KMS-11 (cell line): ENCODE measurements around the gene AQP11.

Experiments used
- H2AFZ ChIP-seq: fragments of 200-600 bp; sonication (generic); 2 replicates; pipeline ENCODE4 v1.6.1; 2016; ENCODE audit warnings: antibody characterized with exemption, mixed run types, low read depth
- H3K27ac ChIP-seq: fragments of 200-600 bp; sonication (generic); 2 replicates; pipeline ENCODE4 v1.6.1; 2016; ENCODE audit warnings: mild to moderate bottlenecking, mixed run types
- H3K27me3 ChIP-seq: fragments of 200-600 bp; sonication (generic); 2 replicates; pipeline ENCODE4 v1.6.1; 2017; ENCODE audit warnings: mild to moderate bottlenecking, low read depth, mixed run types, moderate library complexity; ENCODE audit not compliant: insufficient read depth
- H3K36me3 ChIP-seq: fragments of 200-600 bp; sonication (generic); 2 replicates; pipeline ENCODE4 v1.6.1; 2017; ENCODE audit warnings: mild to moderate bottlenecking, mixed run types; ENCODE audit not compliant: insufficient read depth
- H3K4me1 ChIP-seq: fragments of 200-600 bp; sonication (generic); 2 replicates; pipeline ENCODE4 v1.6.1; 2016; ENCODE audit warnings: mild to moderate bottlenecking, low read depth, mixed run types; ENCODE audit not compliant: poor library complexity, severe bottlenecking
- H3K4me2 ChIP-seq: fragments of 200-600 bp; sonication (generic); 2 replicates; pipeline ENCODE4 v1.7.0; 2016; ENCODE audit warnings: mild to moderate bottlenecking, mixed run types
- H3K4me3 ChIP-seq: fragments of 200-600 bp; sonication (generic); IDR thresholded peaks from 2 replicates; pipeline ENCODE4 v1.6.1; 2017; ENCODE audit warnings: low read depth, low read length, mixed read lengths; ENCODE audit not compliant: insufficient read depth
- H3K79me2 ChIP-seq: fragments of 200-600 bp; sonication (generic); 2 replicates; pipeline ENCODE4 v1.6.1; 2016; ENCODE audit warnings: low read depth, mixed run types; ENCODE audit not compliant: insufficient read depth
- H3K9ac ChIP-seq: fragments of 200-600 bp; sonication (generic); 2 replicates; pipeline ENCODE4 v1.6.1; 2016; ENCODE audit warnings: mild to moderate bottlenecking, mixed run types
- H4K20me1 ChIP-seq: fragments of 200-600 bp; sonication (generic); 2 replicates; pipeline ENCODE4 v1.6.1; 2016; ENCODE audit warnings: mild to moderate bottlenecking, mixed run types; ENCODE audit not compliant: insufficient read depth
- TF ChIP-seq, protein P1 (sequence below): fragments of 200-600 bp; sonication (generic); conservative IDR thresholded peaks from 2 replicates; pipeline ENCODE4 v1.6.1; 2017; ENCODE audit warnings: low read depth, mild to moderate bottlenecking, antibody characterized with exemption, low read length, moderate library complexity, mixed read lengths

AQP11 gene

DNA sequence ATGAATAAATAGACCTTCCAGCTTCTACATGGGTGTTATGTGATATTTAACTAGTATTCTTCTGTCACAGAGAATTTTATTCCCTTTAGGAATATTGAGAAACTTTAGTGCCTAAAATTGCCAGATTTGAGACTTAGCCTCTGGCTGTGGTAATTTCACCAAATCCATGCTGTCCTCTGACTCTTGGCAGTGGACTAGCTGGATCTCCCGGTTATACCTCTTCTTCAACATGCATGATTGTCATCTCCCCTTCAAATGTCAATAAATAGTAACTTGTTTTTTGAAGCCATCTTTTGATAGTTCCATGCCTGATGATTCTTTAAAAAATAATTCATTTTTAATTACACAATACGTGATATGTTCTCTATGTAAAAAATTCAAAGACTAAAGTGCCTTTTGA lies 8.4 kb downstream of the AQP11 start:
- no peaks in the 10 kb centered on the region for H3K4me1 ChIP-seq
- no peak overlapping the region for H3K4me2 ChIP-seq
- no peak overlapping the region for H3K27ac ChIP-seq
- no peaks in the 10 kb centered on the region for H3K36me3 ChIP-seq
- no peak overlapping the region for H2AFZ ChIP-seq
- TF ChIP-seq, protein P1, sequence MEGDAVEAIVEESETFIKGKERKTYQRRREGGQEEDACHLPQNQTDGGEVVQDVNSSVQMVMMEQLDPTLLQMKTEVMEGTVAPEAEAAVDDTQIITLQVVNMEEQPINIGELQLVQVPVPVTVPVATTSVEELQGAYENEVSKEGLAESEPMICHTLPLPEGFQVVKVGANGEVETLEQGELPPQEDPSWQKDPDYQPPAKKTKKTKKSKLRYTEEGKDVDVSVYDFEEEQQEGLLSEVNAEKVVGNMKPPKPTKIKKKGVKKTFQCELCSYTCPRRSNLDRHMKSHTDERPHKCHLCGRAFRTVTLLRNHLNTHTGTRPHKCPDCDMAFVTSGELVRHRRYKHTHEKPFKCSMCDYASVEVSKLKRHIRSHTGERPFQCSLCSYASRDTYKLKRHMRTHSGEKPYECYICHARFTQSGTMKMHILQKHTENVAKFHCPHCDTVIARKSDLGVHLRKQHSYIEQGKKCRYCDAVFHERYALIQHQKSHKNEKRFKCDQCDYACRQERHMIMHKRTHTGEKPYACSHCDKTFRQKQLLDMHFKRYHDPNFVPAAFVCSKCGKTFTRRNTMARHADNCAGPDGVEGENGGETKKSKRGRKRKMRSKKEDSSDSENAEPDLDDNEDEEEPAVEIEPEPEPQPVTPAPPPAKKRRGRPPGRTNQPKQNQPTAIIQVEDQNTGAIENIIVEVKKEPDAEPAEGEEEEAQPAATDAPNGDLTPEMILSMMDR = no peak
- no peaks in the 10 kb centered on the region for H4K20me1 ChIP-seq
- no peak overlapping the region for H3K4me3 ChIP-seq
- no peaks in the 10 kb centered on the region for H3K27me3 ChIP-seq
- H3K79me2 ChIP-seq = no peaks in the 10 kb centered on the region
- H3K9ac ChIP-seq = no peak overlapping the region

DNA sequence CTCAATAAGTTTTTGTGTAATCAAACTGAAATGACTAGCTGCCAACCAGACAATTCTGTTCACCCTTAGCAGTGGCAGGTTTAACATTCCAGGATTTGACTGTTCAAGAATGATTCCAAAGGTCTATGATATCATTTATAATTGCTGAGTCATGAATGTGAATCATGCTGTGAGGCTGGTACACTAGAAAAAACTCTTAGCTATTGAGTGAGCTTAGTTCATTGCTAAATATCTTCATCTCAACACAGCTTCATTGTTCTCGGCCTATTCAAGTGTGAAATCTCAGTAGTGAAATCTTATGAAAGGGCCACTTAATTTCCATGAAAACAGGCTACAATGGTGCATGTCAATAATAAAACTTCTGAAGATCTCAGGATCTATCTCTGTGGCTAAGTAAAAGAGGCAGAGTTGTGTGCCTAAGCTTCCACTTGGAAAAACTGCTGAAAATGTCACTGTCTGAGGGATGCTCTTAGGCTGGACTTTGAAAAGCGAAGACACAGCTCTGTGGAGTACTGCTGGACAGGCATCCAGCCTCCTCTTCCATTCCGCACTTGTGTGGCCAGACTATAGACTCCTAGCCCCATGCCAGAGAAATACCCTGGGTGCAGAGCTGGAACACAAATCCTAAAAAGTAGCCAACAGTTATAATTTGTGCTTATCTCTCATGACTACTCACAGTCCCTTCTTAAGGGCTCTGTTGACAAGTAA lies 12.8 kb downstream of the AQP11 start:
- Histone ChIP-seq H3K27ac (no peak overlapping the region), H3K36me3 (no peaks in the 10 kb centered on the region), H3K4me2 (no peak overlapping the region), H3K79me2 (no peaks in the 10 kb centered on the region), H3K4me3 (no peak overlapping the region), H3K9ac (no peak overlapping the region), H3K27me3 (no peaks in the 10 kb centered on the region), H2AFZ (no peak overlapping the region), H4K20me1 (no peaks in the 10 kb centered on the region), H3K4me1 (no peaks in the 10 kb centered on the region)
- TF ChIP-seq, protein P1 = no peak

DNA sequence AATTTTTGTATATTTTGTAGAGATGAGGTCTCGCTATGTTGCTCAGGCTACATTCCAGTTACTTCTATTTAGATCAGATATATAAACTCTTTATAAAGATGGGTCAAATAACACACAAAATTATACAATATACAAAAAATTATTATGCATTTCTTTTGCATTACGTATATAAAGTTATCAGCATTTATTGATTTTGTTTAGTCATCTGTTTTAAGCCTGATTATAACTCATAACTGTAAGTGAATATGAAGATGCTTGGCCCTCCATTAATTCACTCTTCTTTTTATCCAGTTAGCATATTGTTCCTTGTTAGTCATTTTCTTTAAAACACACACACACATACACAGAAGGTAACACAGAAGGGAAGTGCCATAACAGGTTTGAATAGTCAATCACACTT lies 14.5 kb downstream of the AQP11 start:
- no peaks in the 10 kb centered on the region for H3K27me3 ChIP-seq
- no peaks in the 10 kb centered on the region for H3K36me3 ChIP-seq
- H3K9ac ChIP-seq = no peak overlapping the region
- no peak overlapping the region for H3K4me2 ChIP-seq
- no peaks in the 10 kb centered on the region for H3K4me1 ChIP-seq
- no peaks in the 10 kb centered on the region for H3K79me2 ChIP-seq
- H2AFZ ChIP-seq = no peak overlapping the region
- no peaks in the 10 kb centered on the region for H4K20me1 ChIP-seq
- TF ChIP-seq, protein P1 = no peak
- no peak overlapping the region for H3K4me3 ChIP-seq
- no peak overlapping the region for H3K27ac ChIP-seq

DNA sequence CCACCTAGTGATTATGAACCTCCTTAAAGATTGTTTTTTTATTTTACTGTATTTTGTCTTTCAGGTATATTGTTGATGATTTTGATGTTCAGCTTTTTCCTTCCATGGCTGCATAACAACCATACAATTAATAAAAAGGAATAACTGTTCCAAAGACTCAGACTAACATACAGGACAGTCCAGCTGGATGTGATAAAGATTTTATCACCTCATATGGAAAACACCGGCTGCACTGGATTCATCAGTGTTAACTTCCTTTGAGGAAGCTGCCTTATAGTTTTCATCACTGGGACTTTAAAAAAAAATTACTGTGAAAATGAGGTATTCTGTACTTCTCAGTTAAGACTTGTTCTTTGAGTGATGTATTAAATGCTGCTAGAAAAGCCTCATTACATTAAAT lies 19.5 kb downstream of the AQP11 start:
- no peak overlapping the region for H2AFZ ChIP-seq
- no peaks in the 10 kb centered on the region for H3K4me1 ChIP-seq
- H3K79me2 ChIP-seq = no peaks in the 10 kb centered on the region
- H3K36me3 ChIP-seq = no peaks in the 10 kb centered on the region
- H4K20me1 ChIP-seq = no peaks in the 10 kb centered on the region
- H3K27me3 ChIP-seq = no peaks in the 10 kb centered on the region
- no peak overlapping the region for H3K9ac ChIP-seq
- no peak overlapping the region for H3K4me2 ChIP-seq
- H3K27ac ChIP-seq = no peak overlapping the region
- TF ChIP-seq, protein P1 = no peak
- no peak overlapping the region for H3K4me3 ChIP-seq
